DOHH2 (cell line): Measurements from ENCODE around the gene NKPD1.
"Not testable (repeated sequence)": the region's sequence is repeated elsewhere in the genome, so short reads cannot be mapped to it uniquely, and the experiment has no call there.

Experiments used
- H3F3A ChIP-seq: fragments of 200-600 bp; sonication (generic), shearing (Covaris generic); 2 replicates; pipeline ENCODE4 v1.6.0; 2016; ENCODE audit warnings: antibody characterized with exemption, mild to moderate bottlenecking; ENCODE audit not compliant: control insufficient read depth, insufficient read depth
- H3K27ac ChIP-seq: fragments of 200-600 bp; sonication (generic); 2 replicates; pipeline ENCODE4 v1.5.1; 2014; ENCODE audit warnings: low read depth, mild to moderate bottlenecking, low read length, moderate library complexity
- H3K27me3 ChIP-seq: fragments of 200-600 bp; sonication (generic); 2 replicates; pipeline ENCODE4 v1.6.1; 2014; ENCODE audit warnings: mild to moderate bottlenecking, low read length, mixed read lengths; ENCODE audit not compliant: control insufficient read depth
- H3K36me3 ChIP-seq: fragments of 200-600 bp; sonication (generic); 2 replicates; pipeline ENCODE4 v1.6.1; 2014; ENCODE audit warnings: mild to moderate bottlenecking, low read length, moderate library complexity, mixed read lengths; ENCODE audit not compliant: control insufficient read depth
- H3K4me1 ChIP-seq: fragments of 200-600 bp; sonication (generic); 2 replicates; pipeline ENCODE4 v1.6.1; 2014; ENCODE audit warnings: mild to moderate bottlenecking, low read length, mixed read lengths; ENCODE audit not compliant: control insufficient read depth
- H3K4me2 ChIP-seq: fragments of 200-600 bp; sonication (generic); 2 replicates; pipeline ENCODE4 v1.6.0; 2014; ENCODE audit warnings: mild to moderate bottlenecking, low read length, moderate library complexity
- H3K4me3 ChIP-seq: fragments of 200-600 bp; sonication (generic); 2 replicates; pipeline ENCODE4 v1.5.1; 2014; ENCODE audit warnings: mild to moderate bottlenecking, low read length, mixed read lengths
- H3K79me2 ChIP-seq: fragments of 200-600 bp; sonication (generic); 2 replicates; pipeline ENCODE4 v1.6.1; 2014; ENCODE audit warnings: mild to moderate bottlenecking, low read length, mixed read lengths; ENCODE audit not compliant: control insufficient read depth
- H3K9me2 ChIP-seq: fragments of 200-600 bp; sonication (generic); replicated peaks from 2 replicates; pipeline ENCODE4 v1.6.1; 2014; ENCODE audit warnings: mild to moderate bottlenecking, low read length, mixed read lengths; ENCODE audit not compliant: control insufficient read depth
- H3K9me3 ChIP-seq: fragments of 200-600 bp; sonication (generic); 2 replicates; pipeline ENCODE4 v1.6.1; 2014; ENCODE audit warnings: antibody characterized with exemption, low read length, mixed read lengths; ENCODE audit not compliant: control insufficient read depth, insufficient read depth
- H4K20me1 ChIP-seq: fragments of 200-600 bp; sonication (generic); 2 replicates; pipeline ENCODE4 v1.6.0; 2014; ENCODE audit warnings: low read depth, mild to moderate bottlenecking, antibody characterized with exemption, low read length, moderate library complexity; ENCODE audit not compliant: control insufficient read depth, insufficient read depth
- EZH2phosphoT487 ChIP-seq: fragments of 200-600 bp; sonication (generic); IDR thresholded peaks from 2 replicates; pipeline ENCODE4 v1.6.1; 2017; ENCODE audit warnings: borderline replicate concordance, mild to moderate bottlenecking, antibody characterized with exemption, low read length, moderate library complexity, mixed read lengths
- TF ChIP-seq, protein P1 (sequence below): fragments of 200-600 bp; sonication (generic); IDR thresholded peaks from one replicate; pipeline ENCODE4 v1.5.1; 2014; ENCODE audit warnings: antibody characterized with exemption, mild to moderate bottlenecking, low read depth, low read length; ENCODE audit not compliant: poor library complexity, severe bottlenecking

Gene NKPD1

DNA sequence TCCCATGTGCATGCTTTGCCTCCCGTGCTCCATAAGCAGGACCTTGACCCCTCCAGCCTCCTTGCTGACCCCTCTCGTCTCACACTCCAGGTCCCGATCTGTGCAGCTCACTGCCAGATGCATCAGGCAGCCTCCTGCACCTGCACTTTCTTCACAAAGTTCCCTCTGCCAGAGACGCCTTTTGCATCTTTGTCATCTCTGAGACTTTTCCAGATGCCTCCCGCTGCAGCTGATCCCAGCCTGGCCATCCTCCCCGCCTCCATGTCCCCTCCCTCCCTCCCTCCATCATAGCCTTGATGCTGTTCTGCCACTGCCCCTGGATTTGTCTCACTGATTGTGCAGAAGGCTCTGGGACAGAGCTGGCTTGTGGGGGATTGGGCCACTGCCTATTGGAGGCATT is 38.0 kb downstream of the NKPD1 start:
- Histone ChIP-seq H3K27me3 (no peaks in the 10 kb centered on the region), H3K4me2 (no peak overlapping the region), H3K9me2 (no peaks in the 10 kb centered on the region), H4K20me1 (peaks cover 22% of the 10 kb centered on the region), H3F3A (no peaks in the 10 kb centered on the region), H3K9me3 (no peaks in the 10 kb centered on the region), H3K27ac (no peak overlapping the region), H3K4me3 (no peak overlapping the region), H3K4me1 (peaks cover 27% of the 10 kb centered on the region), H3K79me2 (peaks cover 91% of the 10 kb centered on the region), H3K36me3 (no peaks in the 10 kb centered on the region)
- TF ChIP-seq EZH2phosphoT487, result no peak
- TF ChIP-seq, protein P1, sequence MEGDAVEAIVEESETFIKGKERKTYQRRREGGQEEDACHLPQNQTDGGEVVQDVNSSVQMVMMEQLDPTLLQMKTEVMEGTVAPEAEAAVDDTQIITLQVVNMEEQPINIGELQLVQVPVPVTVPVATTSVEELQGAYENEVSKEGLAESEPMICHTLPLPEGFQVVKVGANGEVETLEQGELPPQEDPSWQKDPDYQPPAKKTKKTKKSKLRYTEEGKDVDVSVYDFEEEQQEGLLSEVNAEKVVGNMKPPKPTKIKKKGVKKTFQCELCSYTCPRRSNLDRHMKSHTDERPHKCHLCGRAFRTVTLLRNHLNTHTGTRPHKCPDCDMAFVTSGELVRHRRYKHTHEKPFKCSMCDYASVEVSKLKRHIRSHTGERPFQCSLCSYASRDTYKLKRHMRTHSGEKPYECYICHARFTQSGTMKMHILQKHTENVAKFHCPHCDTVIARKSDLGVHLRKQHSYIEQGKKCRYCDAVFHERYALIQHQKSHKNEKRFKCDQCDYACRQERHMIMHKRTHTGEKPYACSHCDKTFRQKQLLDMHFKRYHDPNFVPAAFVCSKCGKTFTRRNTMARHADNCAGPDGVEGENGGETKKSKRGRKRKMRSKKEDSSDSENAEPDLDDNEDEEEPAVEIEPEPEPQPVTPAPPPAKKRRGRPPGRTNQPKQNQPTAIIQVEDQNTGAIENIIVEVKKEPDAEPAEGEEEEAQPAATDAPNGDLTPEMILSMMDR, result no peak

GRCh38 chr19:45121827-45122345 is 38.9 kb downstream of the NKPD1 start:
- peaks cover 37% of the 10 kb centered on the region for H3K4me1 ChIP-seq
- no peaks in the 10 kb centered on the region for H3K9me2 ChIP-seq
- H4K20me1 ChIP-seq, result peaks cover 26% of the 10 kb centered on the region
- no peaks in the 10 kb centered on the region for H3F3A ChIP-seq
- no peak for TF ChIP-seq EZH2phosphoT487
- TF ChIP-seq, protein P1, result no peak
- no peak overlapping the region for H3K4me2 ChIP-seq
- no peak overlapping the region for H3K4me3 ChIP-seq
- H3K79me2 ChIP-seq, result peaks cover 94% of the 10 kb centered on the region
- H3K9me3 ChIP-seq, result no peaks in the 10 kb centered on the region
- H3K27ac ChIP-seq, result no peak overlapping the region
- H3K27me3 ChIP-seq, result no peaks in the 10 kb centered on the region
- H3K36me3 ChIP-seq, result no peaks in the 10 kb centered on the region

- H3K79me2 ChIP-seq, result peaks cover 97% of the 10 kb centered on the region
- peaks cover 17% of the 10 kb centered on the region; the same call in 1 of the 2 replicates for H4K20me1 ChIP-seq
- H3K9me2 ChIP-seq, result no peaks in the 10 kb centered on the region
- H3K9me3 ChIP-seq, result no peaks in the 10 kb centered on the region
- H3F3A ChIP-seq, result no peaks in the 10 kb centered on the region
- H3K4me1 ChIP-seq, result peaks cover 50% of the 10 kb centered on the region
- no peak overlapping the region for H3K4me3 ChIP-seq
- no peak overlapping the region for H3K4me2 ChIP-seq
- H3K27me3 ChIP-seq, result no peaks in the 10 kb centered on the region
- no peak overlapping the region for H3K27ac ChIP-seq
- TF ChIP-seq, protein P1, result no peak
- no peak for TF ChIP-seq EZH2phosphoT487
- H3K36me3 ChIP-seq, result no peaks in the 10 kb centered on the region
Observed at GRCh38 chr19:45119582-45119981, 41.2 kb downstream of the NKPD1 start.

- H3K9me3 ChIP-seq, H3K36me3 ChIP-seq, H3K9me2 ChIP-seq, H3K27me3 ChIP-seq, H3F3A ChIP-seq: not testable (repeated sequence)
- peak overlapping the region; percentile 23 for H3K4me3 ChIP-seq
- H3K79me2 ChIP-seq, result peaks cover 97% of the 10 kb centered on the region
- H3K4me2 ChIP-seq, result peak overlapping the region; percentile 56
- peak overlapping the region; percentile 48 for H3K27ac ChIP-seq
- H3K4me1 ChIP-seq, result peaks cover 55% of the 10 kb centered on the region
- H4K20me1 ChIP-seq, result peaks cover 22% of the 10 kb centered on the region; the same call in 1 of the 2 replicates
Observed at GRCh38 chr19:45118591-45119355, 42.0 kb downstream of the NKPD1 start.
